ENCODE results near the gene NDUFS7. TPM values are rescaled to one million over a fixed set of nuclear protein-coding genes. Genes with fewer than 3 reads are reported as not detected.

Gene NDUFS7
- total and polyA plus RNA-seq, 11 donors, result 205 to 717 (median 336) TPM

GRCh38 chr19:1379961-1380489, 3.7 kb upstream of the NDUFS7 start:
- intact Hi-C loops (cut with DNase I), result loop anchor here in 4 of 10 donors (5.0 to 10.0 kb wide), 4 partner anchors 63 to 105 kb away; partner anchors contain the start of genes EFNA2 (in 2 of the 4) and FAM174C (in 2 of the 4)
- WGBS, 4 donors, result 78 to 82% (median 81%) methylated on average over 12 of the region's 12 CpGs
- H3K27me3 ChIP-seq, result no peaks in the 10 kb centered on the region
- DNase-seq (no peak), ATAC-seq (no peak)
- H3K4me3 ChIP-seq, result no peak overlapping the region
- H3K27ac ChIP-seq, result no peak overlapping the region
- TF ChIP-seq POLR2A (IDR thresholded peaks at IDR 0.05), result no peak
- no peak for TF ChIP-seq CTCF (IDR thresholded peaks at IDR 0.05)
- peaks cover 2 to 23% (median 15%) of the 10 kb centered on the region in 12 donors for H3K4me1 ChIP-seq
- H3K9me3 ChIP-seq, result no peaks in the 10 kb centered on the region
- peaks cover 0 to 23% (median 14%) of the 10 kb centered on the region in 9 donors for H3K36me3 ChIP-seq

- TF ChIP-seq POLR2A (IDR thresholded peaks at IDR 0.05) (no peak), CTCF (IDR thresholded peaks at IDR 0.05) (no peak)
- H3K4me1 ChIP-seq, result peaks cover 2 to 42% (median 34%) of the 10 kb centered on the region in 12 donors
- no peak overlapping the region for H3K27ac ChIP-seq
- H3K36me3 ChIP-seq, result peaks cover 0 to 18% (median 5%) of the 10 kb centered on the region in 9 donors
- ATAC-seq, result no peak
- H3K4me3 ChIP-seq, result no peak overlapping the region
- no peaks in the 10 kb centered on the region for H3K27me3 ChIP-seq
- 86 to 95% (median 88%) methylated on average over 3 of the region's 3 CpGs for WGBS, 4 donors
- intact Hi-C loops (cut with DNase I), result loop anchor here in 2 of 10 donors (5.0 to 10.0 kb wide), 3 partner anchors 65 to 107 kb away; partner anchors contain the start of gene FAM174C (in 2 of the 2)
- no peak for DNase-seq
- H3K9me3 ChIP-seq, result no peaks in the 10 kb centered on the region
Observed at GRCh38 chr19:1382250-1382649, 1.5 kb upstream of the NDUFS7 start.

GRCh38 chr19:1383017-1383311, 743 bp upstream of the NDUFS7 start:
- WGBS, 4 donors, result 15 to 19% (median 17%) methylated on average over 9 of the region's 9 CpGs
- Histone ChIP-seq H3K4me1 (peaks cover 2 to 49% (median 38%) of the 10 kb centered on the region in 12 donors), H3K27ac (peak overlapping the region in 4 of 12 donors; percentile 93 to 97 (median 96)), H3K36me3 (peaks cover 0 to 11% (median 4%) of the 10 kb centered on the region in 9 donors), H3K4me3 (peak overlapping the region in 5 of 12 donors; percentile 69 to 98 (median 85)), H3K9me3 (no peaks in the 10 kb centered on the region), H3K27me3 (no peaks in the 10 kb centered on the region)
- DNase-seq (no peak), ATAC-seq (no peak)
- intact Hi-C loops (cut with DNase I), result loop anchor here in 2 of 10 donors (5.0 to 10.0 kb wide), 3 partner anchors 66 to 108 kb away; partner anchors contain the start of gene FAM174C (in 2 of the 2)
- TF ChIP-seq POLR2A (IDR thresholded peaks at IDR 0.05) (no peak), CTCF (IDR thresholded peaks at IDR 0.05) (no peak)

DNA sequence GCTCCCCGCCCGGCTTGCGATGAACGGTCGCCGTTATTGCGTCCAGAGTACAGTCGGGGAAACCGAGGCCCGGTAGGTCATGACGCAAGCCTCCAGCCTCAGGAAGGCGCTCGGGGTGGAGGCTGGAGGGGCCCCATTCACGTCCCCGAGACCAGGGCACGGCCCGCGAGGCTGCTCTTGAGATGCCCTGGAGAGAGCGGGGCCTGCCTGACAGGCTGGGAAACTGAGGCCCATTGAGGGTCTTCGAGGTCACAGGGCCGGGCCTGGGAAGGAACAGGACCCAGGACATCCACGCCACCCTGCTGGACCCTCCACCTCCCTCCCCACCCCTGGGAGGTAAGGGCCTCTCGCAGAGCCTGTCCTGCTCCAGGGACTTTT, 367 bp downstream of the NDUFS7 start:
- intact Hi-C loops (cut with DNase I), result loop anchor here in 2 of 10 donors (5.0 to 10.0 kb wide), 3 partner anchors 67 to 109 kb away; partner anchors contain the start of gene FAM174C (in 2 of the 2)
- Histone ChIP-seq H3K4me1 (peaks cover 2 to 57% (median 42%) of the 10 kb centered on the region in 12 donors), H3K9me3 (no peaks in the 10 kb centered on the region), H3K36me3 (peaks cover 0 to 21% (median 7%) of the 10 kb centered on the region in 9 donors), H3K27me3 (no peaks in the 10 kb centered on the region), H3K4me3 (peak overlapping the region; percentile 69 to 100 (median 88)), H3K27ac (peak overlapping the region; percentile 92 to 99 (median 96))
- DNase-seq, result peak in 1 of 5 donors; percentile 69
- TF ChIP-seq CTCF (IDR thresholded peaks at IDR 0.05), result no peak
- TF ChIP-seq POLR2A (IDR thresholded peaks at IDR 0.05), result no peak
- peak in 2 of 4 donors; percentile 1 to 2 for ATAC-seq
- WGBS, 4 donors, result 0 to 1% (median 0%) methylated on average over 9 to 23 of the region's 23 CpGs
